HL-60/S4 treated with retinoic acid at 250 ng/mL for 4 days and 3 days (cell line): Measurements from ENCODE around the gene PARVG.

Experiments used
- in situ Hi-C: fragments of 300-500 bp; cut with MboI; formaldehyde crosslinking; loops from 2 replicates; pipeline ENCODE4 v1.7.0; 2022; ENCODE audit warnings: low sequenced_read_pairs

PARVG gene

GRCh38 chr22:44210722-44211121, 30.0 kb downstream of the PARVG start:
- in situ Hi-C loops: no loop called here

GRCh38 chr22:44211256-44211945, 30.7 kb downstream of the PARVG start:
- in situ Hi-C loops: no loop called here

- in situ Hi-C loops: no loop called here
Observed at GRCh38 chr22:44211946-44212930, 31.5 kb downstream of the PARVG start.

GRCh38 chr22:44212936-44213335, 32.2 kb downstream of the PARVG start:
- in situ Hi-C loops: no loop called here

- in situ Hi-C loops: no loop called here
Observed at GRCh38 chr22:44213489-44214043, 32.8 kb downstream of the PARVG start.

- in situ Hi-C loops: no loop called here
Observed at GRCh38 chr22:44214187-44214586, 33.5 kb downstream of the PARVG start.

- in situ Hi-C loops: no loop called here
Observed at GRCh38 chr22:44214764-44215163, 34.0 kb downstream of the PARVG start.

- in situ Hi-C loops: no loop called here
Observed at GRCh38 chr22:44215287-44215686, 34.6 kb downstream of the PARVG start.

GRCh38 chr22:44217346-44217745, 36.6 kb downstream of the PARVG start:
- in situ Hi-C loops: no loop called here

GRCh38 chr22:44218071-44218470, 37.3 kb downstream of the PARVG start:
- in situ Hi-C loops: no loop called here

- in situ Hi-C loops: no loop called here
Observed at GRCh38 chr22:44219101-44219870, 38.6 kb downstream of the PARVG start.

GRCh38 chr22:44220727-44221680, 40.3 kb downstream of the PARVG start:
- in situ Hi-C loops: no loop called here

- in situ Hi-C loops: no loop called here
Observed at GRCh38 chr22:44221710-44222475, 41.2 kb downstream of the PARVG start.

- in situ Hi-C loops: no loop called here
Observed at GRCh38 chr22:44224166-44224565, 43.4 kb downstream of the PARVG start.

- in situ Hi-C loops: no loop called here
Observed at GRCh38 chr22:44225091-44225689, 44.5 kb downstream of the PARVG start.

- in situ Hi-C loops: no loop called here
Observed at GRCh38 chr22:44225812-44226211, 45.1 kb downstream of the PARVG start.

- in situ Hi-C loops: no loop called here
Observed at GRCh38 chr22:44229331-44229730, 48.6 kb downstream of the PARVG start.

- in situ Hi-C loops: no loop called here
Observed at GRCh38 chr22:44229809-44230208, 49.1 kb downstream of the PARVG start.

- in situ Hi-C loops: no loop called here
Observed at GRCh38 chr22:44231233-44231632, 50.5 kb downstream of the PARVG start.
